Measurements from ENCODE around the gene KCNH2. TPM values are rescaled to one million over a fixed set of nuclear protein-coding genes. Genes with fewer than 3 reads are reported as not detected.

KCNH2 gene
- total RNA-seq, 1 donor from 2014 or later: 2.4 TPM

DNA sequence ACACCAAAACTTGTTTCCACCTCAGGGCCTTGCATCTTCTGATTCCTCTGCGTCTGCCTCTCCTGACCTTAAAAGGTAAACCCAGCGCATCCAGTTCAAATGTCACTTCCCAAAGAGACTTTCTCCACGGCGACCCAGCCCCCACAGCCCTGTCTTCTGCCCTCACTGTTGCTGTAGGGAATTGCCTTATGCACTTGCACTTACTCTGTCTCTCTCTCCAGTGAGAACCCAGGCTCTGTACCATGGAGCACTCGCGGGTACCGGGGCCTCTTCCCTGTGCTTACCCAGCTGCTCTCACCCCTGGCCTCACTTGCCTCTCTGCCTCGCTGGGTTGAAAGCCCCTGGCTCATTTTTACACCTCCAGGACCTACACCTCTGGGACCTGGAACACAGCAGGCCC is 77.4 kb downstream of the KCNH2 start:
- H3K27me3 ChIP-seq (ENCODE audit: low read depth): peaks cover 48% of the 10 kb centered on the region
- TF ChIP-seq, protein P1, sequence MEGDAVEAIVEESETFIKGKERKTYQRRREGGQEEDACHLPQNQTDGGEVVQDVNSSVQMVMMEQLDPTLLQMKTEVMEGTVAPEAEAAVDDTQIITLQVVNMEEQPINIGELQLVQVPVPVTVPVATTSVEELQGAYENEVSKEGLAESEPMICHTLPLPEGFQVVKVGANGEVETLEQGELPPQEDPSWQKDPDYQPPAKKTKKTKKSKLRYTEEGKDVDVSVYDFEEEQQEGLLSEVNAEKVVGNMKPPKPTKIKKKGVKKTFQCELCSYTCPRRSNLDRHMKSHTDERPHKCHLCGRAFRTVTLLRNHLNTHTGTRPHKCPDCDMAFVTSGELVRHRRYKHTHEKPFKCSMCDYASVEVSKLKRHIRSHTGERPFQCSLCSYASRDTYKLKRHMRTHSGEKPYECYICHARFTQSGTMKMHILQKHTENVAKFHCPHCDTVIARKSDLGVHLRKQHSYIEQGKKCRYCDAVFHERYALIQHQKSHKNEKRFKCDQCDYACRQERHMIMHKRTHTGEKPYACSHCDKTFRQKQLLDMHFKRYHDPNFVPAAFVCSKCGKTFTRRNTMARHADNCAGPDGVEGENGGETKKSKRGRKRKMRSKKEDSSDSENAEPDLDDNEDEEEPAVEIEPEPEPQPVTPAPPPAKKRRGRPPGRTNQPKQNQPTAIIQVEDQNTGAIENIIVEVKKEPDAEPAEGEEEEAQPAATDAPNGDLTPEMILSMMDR (IDR thresholded peaks at IDR 0.05): no peak
- H3K4me1 ChIP-seq: no peaks in the 10 kb centered on the region
- ATAC-seq: no peak
- no peaks in the 10 kb centered on the region for H3K36me3 ChIP-seq
- no peaks in the 10 kb centered on the region for H3K9me3 ChIP-seq
- no peak overlapping the region for H3K4me3 ChIP-seq
- no peak for DNase-seq
- no peak overlapping the region for H3K27ac ChIP-seq
- intact Hi-C loops (cut with DNase I): no loop called here

DNA sequence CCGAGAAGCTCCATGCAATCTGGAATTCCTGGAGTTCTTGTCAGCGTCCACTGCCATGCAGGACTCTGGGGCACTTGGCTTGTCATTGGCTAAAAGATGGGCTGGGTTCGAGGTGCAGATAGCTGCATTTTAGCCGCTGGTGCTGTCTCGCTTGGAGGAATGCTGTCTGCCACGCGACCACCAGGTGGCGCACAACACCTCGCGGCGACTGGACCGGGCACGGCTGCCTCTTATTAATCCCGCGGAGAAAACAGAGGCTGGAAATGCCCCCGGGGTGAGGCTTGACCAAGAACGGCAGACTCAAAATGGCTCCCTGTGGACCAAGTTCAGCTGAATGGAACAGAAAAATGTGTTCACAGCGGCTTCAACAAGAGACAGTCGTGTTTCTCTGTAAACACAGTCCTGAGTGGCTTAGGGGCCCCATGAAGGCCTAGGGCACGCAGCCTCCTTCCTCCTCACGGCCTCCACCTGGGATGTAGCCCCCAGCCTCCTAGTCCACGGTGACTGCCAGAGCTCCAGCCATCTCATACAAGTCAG is 79.6 kb downstream of the KCNH2 start:
- ATAC-seq (peak; percentile 81 to 87), DNase-seq (peak; percentile 87)
- intact Hi-C loops (cut with DNase I): no loop called here
- Histone ChIP-seq H3K4me1 (no peaks in the 10 kb centered on the region), H3K9me3 (peaks cover 1% of the 10 kb centered on the region), H3K4me3 (no peak overlapping the region), H3K27ac (no peak overlapping the region), H3K36me3 (no peaks in the 10 kb centered on the region), H3K27me3 (ENCODE audit: low read depth) (peaks cover 50% of the 10 kb centered on the region)
- TF ChIP-seq, protein P1 (IDR thresholded peaks at IDR 0.05): peak; percentile 96

DNA sequence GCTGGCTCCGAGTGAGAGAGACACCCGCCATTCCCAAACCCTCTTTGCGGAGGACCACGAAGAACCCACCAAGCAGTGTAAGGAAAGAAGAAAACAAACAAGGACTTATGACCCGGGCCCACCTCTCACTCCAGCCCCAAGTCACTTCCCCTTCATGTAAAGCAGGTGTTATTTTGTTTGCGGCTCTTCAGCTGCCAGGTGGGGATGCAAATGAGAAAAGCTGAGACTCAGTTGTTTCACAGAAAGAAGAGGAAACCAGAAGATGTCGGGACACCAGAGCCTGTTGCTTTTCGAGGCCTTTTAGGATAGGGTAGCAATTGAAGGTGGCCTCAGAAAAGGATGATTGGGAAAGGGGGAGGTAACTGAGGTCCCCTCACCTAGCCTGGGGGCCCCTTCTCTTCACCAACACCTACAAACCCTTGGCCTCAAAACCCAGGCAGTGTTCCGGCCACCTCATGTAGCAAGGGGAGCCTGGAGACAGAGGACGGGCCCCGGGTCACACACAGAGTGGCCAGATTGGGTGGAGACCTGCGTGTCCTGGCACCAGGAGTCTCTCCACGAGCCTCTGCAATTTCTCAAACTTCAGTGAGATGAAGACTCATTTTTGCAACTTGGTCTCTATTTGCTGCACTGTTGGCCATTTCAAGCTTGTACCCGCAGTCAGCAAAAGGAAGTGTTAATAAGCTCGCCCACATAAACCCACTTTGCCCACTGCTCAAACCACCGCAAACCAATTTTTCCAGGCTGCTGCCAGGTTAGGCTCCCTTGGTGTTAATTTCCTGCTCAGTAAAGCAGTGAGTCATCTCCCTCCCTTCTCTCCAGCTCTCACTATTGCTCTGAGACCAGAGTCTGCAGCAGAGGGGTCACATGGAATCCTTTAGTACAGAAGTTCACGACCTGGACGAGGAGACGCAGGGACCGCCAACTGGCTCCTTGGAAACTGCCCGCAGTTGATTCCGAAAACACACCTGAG is 80.3 kb downstream of the KCNH2 start:
- peaks cover 50% of the 10 kb centered on the region for H3K27me3 ChIP-seq (ENCODE audit: low read depth)
- H3K27ac ChIP-seq: no peak overlapping the region
- no peak for DNase-seq
- intact Hi-C loops (cut with DNase I): no loop called here
- no peaks in the 10 kb centered on the region for H3K4me1 ChIP-seq
- H3K36me3 ChIP-seq: no peaks in the 10 kb centered on the region
- peaks cover 5% of the 10 kb centered on the region for H3K9me3 ChIP-seq
- ATAC-seq: peak in 1 of 2 donors; percentile 4
- TF ChIP-seq, protein P1 (IDR thresholded peaks at IDR 0.05): no peak
- no peak overlapping the region for H3K4me3 ChIP-seq

DNA sequence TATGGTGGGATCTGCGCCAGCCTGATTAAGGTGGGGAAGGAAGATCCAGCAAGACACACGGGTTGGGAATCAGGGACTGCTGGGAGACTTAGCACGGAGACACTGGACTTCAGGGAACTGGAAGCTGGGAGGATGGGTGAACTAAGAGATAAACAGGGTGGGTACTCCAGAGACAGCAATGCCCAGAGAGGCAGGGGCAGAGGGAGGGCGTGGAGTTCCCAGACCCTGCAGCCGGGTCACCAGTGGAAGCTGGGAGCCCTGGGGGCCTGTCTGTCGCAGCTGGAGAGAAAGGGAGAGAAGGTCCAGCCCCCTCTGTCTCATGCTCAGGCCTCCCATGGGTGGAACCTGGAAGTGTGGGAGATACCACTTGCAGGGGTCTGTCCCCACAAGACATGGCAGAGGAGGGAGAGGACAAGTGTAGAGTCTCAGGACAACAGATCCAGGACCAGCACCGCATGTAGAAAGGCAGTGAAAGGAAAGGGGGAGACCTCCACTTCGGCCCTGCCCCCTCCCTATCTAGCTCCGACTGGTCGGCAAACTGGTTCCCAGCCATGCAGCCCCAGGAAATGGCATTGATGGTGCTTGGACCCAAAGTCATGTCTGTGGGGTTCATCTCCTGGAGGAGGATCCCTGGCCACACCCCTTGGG is 81.4 kb downstream of the KCNH2 start:
- peaks cover 50% of the 10 kb centered on the region for H3K27me3 ChIP-seq (ENCODE audit: low read depth)
- no peak overlapping the region for H3K27ac ChIP-seq
- peaks cover 5% of the 10 kb centered on the region for H3K9me3 ChIP-seq
- intact Hi-C loops (cut with DNase I): no loop called here
- H3K4me3 ChIP-seq: no peak overlapping the region
- no peaks in the 10 kb centered on the region for H3K36me3 ChIP-seq
- H3K4me1 ChIP-seq: no peaks in the 10 kb centered on the region
- DNase-seq (no peak), ATAC-seq (no peak)
- TF ChIP-seq, protein P1 (IDR thresholded peaks at IDR 0.05): no peak

DNA sequence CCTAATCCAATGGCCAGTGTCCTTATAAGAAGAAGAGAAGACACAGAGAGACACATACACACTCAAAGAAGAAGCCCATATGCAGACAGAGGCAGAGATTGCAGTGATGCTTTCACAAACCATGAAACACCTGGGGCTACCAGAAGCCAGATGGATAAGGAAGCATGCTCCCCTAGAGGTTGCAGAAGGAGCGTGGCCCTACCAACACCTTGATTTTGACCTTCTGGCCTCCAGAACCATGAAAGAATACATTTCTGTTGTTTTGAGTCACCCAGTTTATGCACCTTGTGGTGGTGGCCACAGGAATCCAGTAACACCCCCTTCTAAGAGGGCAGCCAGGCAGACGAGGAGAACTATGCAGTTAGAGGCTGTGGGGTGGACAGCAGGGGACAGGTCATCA is 82.3 kb downstream of the KCNH2 start:
- no peaks in the 10 kb centered on the region for H3K4me1 ChIP-seq
- no peak for ATAC-seq
- H3K27me3 ChIP-seq (ENCODE audit: low read depth): peaks cover 44% of the 10 kb centered on the region
- DNase-seq: no peak
- intact Hi-C loops (cut with DNase I): no loop called here
- H3K27ac ChIP-seq: no peak overlapping the region
- H3K9me3 ChIP-seq: peaks cover 5% of the 10 kb centered on the region
- no peak overlapping the region for H3K4me3 ChIP-seq
- no peaks in the 10 kb centered on the region for H3K36me3 ChIP-seq
- TF ChIP-seq, protein P1 (IDR thresholded peaks at IDR 0.05): no peak

Other genes starting within 250 kb of the KCNH2 start
- 31.9 TPM for gene GIMAP5, start 240.9 kb downstream of the KCNH2 start, total RNA-seq
- gene TMEM176B, start 178.0 kb downstream of the KCNH2 start, total RNA-seq: 69.4 TPM
- gene TMEM176A, start 177.6 kb downstream of the KCNH2 start, total RNA-seq: 57.4 TPM
- gene AOC1, start 125.8 kb downstream of the KCNH2 start, total RNA-seq: 1.7 TPM
- 15.1 TPM for gene NOS3, start 12.7 kb upstream of the KCNH2 start, total RNA-seq
- gene ATG9B, start 46.2 kb upstream of the KCNH2 start, total RNA-seq: 0.38 TPM
- gene ABCB8, start 50.1 kb upstream of the KCNH2 start, total RNA-seq: 42.4 TPM
- 3.7 TPM for gene ASIC3, start 70.2 kb upstream of the KCNH2 start, total RNA-seq
- 13.7 TPM for gene CDK5, start 79.6 kb upstream of the KCNH2 start, total RNA-seq
- 182 TPM for gene SLC4A2, start 81.3 kb upstream of the KCNH2 start, total RNA-seq
- 54.4 TPM for gene FASTK, start 102.5 kb upstream of the KCNH2 start, total RNA-seq
- gene TMUB1, start 105.2 kb upstream of the KCNH2 start, total RNA-seq: 37.4 TPM
- 157 TPM for gene AGAP3, start 108.2 kb upstream of the KCNH2 start, total RNA-seq
- gene GBX1, start 189.4 kb upstream of the KCNH2 start, total RNA-seq: not detected
- gene ASB10, start 208.9 kb upstream of the KCNH2 start, total RNA-seq: not detected
- not detected for gene H2BK1, start 232.2 kb upstream of the KCNH2 start, total RNA-seq
- gene ABCF2, start 248.9 kb upstream of the KCNH2 start, total RNA-seq: 23.3 TPM